Superior temporal gyrus (tissue), 1 donor: Measurements from ENCODE around the gene SSBP2.
"Not testable (repeated sequence)": the region's sequence is repeated elsewhere in the genome, so short reads cannot be mapped to it uniquely, and the experiment has no call there.

Source experiments
- DNase-seq: peaks from one replicate; pipeline ENCODE4 v3.0.0-alpha.2; 2016; ENCODE audit errors: extremely low spot score

Gene SSBP2

DNA sequence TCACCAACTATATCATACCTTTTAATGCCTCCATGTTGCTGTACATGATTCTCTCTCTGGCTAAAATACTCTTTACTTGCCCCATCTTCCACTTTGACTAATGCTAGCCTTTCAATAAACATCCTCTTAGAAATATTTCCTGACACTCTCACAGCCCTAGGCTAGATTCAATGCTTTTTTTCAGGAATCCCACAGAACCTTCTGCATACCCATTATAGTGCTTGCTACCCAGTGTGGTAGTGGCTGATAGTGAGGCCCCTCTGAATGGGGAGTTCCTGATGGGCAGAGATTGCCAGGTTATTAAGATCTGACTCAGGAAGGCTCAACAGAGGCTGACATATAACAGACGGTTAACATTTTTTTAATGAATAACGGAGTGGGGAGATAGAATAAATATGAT lies 11.6 kb downstream of the SSBP2 start:
- no peak for DNase-seq

DNA sequence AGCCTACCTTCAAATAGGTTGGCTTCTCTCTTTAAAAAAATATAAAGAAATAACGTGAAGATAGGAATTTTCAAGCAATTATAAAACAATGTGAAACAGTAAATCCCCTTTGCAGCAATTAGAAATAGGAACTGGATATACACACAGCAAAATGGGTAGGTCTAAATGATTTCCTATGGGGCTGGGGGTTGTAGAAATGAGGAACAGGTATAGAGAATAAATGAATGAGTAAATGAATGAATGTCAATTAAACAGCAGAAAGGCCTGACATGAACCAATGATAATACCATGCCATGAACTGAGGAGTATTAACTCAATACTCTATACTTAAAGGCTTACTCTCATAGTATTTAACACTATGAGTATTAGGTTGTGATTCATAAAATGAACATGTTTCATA lies 21.6 kb downstream of the SSBP2 start:
- DNase-seq: no peak

DNA sequence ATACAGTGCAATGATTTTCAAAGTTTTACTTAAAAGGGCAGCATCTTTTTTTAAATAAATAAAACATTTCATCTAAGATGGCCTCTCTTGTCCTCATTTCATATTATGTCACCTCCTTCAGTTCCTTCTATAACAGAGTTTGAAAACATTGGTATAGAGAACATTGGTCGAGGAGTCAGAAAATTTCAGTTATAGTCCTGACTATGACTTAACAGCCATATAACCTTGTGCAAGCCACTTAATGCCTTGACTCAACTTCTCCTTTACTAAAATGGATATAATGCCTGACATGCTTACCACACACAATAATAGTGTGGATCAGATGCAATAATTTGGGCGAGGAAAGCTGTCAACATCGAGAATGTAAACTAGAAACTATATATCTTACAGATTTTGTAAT lies 22.6 kb downstream of the SSBP2 start:
- no peak for DNase-seq

- no peak for DNase-seq
Measured at GRCh38 chr5:81726297-81726696, 24.6 kb downstream of the SSBP2 start.

DNA sequence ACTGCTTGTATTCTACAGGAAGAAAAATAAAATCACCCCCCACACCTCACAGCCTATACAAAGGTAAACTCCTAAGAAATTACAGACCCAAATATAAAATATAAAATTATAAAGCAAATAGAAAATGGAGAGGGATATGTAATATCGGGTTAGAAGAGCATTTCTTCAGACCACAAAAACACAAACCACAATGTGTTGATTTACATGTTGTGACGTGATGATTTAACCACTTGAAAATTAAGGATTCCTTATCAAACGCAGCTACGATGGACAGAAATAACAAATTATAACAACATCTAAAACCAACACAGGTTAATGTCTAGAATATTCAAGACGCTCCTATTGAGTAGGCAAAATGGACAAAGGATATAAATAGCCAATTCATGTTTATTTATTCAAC lies 26.3 kb downstream of the SSBP2 start:
- DNase-seq: no peak

GRCh38 chr5:81724108-81724507 lies 26.8 kb downstream of the SSBP2 start:
- DNase-seq: no peak

GRCh38 chr5:81721049-81721448 lies 29.8 kb downstream of the SSBP2 start:
- no peak for DNase-seq

- no peak for DNase-seq
Measured at GRCh38 chr5:81719743-81720345, 31.1 kb downstream of the SSBP2 start.

DNA sequence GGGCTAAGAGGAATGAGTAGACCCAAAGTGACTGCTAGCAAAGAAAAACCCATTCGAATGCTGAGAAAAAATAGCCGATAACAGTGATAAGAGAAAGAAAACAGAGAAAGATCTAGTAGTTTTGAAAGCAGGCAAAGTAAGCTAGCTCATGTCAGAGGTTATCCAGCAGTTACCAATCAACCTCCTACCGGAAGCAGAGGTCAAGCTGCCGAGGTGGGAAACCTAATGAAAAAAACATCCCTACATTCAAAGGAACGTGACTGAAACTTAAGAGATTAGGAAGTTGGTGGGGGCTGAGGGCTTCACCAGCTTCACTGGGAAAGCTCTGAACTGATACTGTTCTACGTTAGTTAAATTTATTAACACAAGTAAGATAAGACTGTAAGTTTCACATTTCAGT lies 32.6 kb downstream of the SSBP2 start:
- DNase-seq: no peak

DNA sequence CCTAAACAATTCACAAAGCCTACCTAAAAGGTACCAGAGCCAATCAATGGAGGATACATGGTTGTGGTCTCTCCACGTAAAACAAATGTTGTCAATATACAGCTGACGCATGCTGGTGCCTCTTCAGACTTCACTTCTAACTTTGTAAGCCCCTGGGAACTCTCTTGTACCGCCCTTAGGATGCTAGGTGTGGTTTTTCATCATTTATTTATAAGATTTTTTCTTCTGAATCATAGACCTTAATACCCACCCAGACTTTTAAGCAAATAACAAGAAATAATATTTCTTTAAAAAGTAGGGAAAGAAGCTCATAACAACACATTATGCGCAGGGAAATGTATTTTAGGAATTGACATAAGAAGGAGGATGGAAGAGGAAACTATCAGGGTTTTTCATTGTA lies 33.0 kb downstream of the SSBP2 start:
- DNase-seq: no peak

DNA sequence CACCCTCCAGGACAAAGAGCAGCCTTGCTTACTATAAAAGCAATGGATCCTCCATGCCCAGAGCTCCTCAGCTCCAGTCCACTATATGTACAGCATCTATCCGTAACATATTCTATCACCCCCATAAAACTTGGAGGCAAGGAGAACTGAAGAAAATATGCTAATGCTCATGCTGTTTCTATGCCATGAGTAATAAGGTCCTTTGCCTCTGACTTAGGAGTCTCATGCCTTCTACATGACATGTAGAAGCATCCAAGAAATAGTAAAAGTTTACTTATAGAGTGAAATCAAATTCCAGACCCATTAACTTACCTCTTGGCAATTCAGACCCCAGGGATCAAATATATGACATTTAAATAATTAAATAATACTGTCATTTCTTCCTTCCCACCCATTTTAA lies 33.7 kb downstream of the SSBP2 start:
- DNase-seq: no peak

GRCh38 chr5:81714076-81714475 lies 36.8 kb downstream of the SSBP2 start:
- DNase-seq: not testable (repeated sequence)

DNA sequence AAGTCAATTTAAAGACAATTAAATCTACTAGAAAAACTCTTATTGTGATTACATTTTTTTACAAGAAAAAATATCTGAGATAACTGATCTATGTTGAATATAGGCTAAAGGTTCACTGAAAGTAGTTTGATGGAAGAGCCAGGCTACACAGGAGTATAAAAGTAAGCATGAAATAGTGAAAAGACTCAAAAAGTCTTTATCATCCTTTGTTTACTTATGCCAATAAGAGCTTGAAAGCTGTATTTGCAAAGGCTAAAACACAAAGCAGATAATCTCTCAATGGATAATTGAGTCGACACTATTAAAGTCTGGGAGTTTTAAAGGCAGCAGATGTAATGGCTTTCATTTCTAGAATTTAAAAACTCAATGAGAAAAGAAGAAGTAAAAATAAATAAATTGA lies 42.0 kb downstream of the SSBP2 start:
- DNase-seq: no peak

GRCh38 chr5:81703840-81704239 lies 47.1 kb downstream of the SSBP2 start:
- no peak for DNase-seq

DNA sequence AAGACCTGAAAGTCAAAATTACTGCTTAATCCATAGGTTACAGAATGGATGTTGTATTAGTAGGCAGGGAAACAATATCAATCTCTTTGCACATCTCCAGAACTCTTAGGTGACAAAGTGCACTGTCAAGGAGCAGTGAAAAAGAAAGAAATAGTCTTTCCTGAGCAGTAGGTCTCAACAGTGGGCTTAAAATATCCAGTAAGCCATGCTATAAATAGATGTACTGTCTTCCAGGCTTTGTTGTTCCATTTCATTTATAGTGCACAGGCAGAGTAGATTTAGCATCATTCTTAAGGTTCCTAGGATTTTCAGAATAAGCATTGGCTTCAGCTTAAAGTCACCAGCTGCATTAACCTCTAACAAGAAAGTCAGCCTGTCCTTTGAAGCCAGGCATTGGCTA lies 50.7 kb downstream of the SSBP2 start:
- no peak for DNase-seq

DNA sequence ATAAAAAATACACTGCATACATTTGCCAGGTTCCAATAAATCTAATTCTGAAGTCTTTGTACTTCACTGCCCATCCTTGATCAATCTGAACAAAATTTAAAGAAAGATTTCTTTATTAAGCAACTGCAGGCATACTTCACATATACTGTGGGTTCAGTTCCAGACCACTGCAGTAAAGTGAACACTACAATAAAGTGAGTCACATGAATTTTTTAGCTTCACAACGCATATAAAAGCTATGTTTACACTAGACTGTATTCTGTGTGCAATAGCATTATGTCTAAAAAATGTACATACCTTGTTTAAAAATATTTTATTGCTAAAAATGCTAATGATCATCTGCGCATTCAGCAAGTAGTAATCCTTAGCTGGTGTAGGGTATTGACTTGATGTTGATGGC lies 52.1 kb downstream of the SSBP2 start:
- DNase-seq: no peak

- DNase-seq: no peak
Measured at GRCh38 chr5:81696418-81697397, 54.2 kb downstream of the SSBP2 start.

DNA sequence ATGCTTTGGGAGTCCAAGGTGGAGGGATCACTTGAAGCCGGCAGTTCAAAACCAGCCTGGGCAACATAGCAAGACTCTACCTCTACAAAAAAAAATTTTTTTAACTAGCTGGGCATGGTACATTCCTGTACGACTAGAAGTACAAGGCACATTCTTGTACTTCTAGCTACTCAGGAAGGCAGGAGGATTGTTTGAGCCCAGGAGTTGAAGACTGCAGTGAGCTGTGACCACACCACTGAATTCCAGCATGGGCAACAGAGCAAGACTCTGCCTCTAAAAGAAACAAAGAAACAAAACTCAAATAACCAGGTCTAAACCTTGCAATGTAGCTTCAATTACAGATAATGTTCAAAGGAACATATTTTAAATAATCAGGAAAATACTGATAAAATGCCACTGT lies 56.2 kb downstream of the SSBP2 start:
- no peak for DNase-seq

DNA sequence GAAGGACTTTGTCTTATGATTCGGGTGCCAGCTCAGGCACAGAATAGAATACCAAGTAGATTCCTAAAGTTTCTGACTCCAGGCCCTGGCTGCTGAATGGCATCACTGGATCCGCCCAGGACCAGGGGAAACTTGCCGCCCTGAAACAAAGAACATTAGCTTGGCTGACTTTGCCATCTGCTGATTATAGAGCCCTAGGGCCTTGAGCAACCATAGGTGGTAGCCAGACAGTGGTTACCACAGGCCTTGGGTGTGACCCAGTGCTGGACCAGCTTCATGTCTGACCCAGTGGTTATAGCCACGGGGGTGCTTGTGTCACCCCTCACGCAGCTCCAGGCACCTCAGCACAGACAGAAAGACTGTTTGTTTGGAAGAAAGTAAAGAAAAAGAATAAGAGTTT lies 62.7 kb downstream of the SSBP2 start:
- DNase-seq: no peak

DNA sequence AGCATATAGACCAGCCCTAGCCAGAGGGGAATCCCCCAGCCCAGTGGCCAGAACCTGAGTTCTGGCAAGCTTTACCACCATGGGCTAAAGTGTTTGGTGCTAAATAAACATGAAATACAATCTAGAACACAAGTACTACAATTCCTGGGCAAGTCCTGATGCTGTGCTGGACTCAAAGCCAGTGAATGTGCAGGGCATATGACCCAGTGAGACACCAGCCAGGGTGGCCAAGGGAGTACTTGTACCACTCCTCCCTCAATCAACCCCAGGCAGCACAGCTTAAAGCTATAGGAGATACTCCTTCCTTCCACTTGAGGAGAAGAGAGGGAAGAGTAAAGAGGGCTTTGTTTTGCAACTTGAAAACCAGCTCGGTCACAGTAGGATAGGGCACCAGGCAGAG lies 63.6 kb downstream of the SSBP2 start:
- DNase-seq: no peak

DNA sequence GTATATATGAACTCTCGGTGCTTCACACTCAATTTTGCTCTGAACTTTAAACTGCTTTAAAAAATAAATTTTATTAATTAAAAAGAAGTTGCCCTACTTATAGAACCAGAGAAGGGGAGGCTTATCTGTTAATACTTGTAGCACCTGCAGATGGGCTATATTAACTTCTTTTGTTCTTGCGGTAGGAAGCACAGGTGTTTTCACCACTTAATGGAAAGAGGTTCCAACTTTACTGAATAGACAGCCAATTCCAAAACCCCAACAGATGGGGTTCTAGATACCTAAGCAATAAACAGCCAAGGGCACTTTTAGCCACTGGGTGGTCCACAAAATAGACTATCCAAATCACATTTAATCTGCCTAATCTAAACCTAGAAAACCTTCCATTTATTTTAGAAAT lies 65.4 kb downstream of the SSBP2 start:
- no peak for DNase-seq

DNA sequence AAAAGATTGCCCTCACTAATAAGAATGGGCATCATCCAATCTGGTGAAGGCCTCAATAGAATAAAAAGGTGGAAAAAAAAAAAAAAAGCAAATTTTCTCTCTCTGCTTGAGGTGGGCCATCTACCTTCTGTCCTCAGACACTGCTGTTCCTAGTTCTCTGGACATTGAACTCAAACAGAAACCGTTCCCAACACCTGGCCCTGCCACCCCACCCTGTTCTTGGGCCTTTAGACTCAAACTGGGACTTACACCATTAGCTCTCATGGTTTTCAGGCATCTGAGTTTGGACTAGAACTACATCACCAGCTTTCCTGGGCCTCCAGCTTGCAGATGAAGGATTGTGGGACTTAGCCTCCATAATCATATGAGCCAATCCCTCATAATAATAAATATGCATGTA lies 71.0 kb downstream of the SSBP2 start:
- DNase-seq: no peak

DNA sequence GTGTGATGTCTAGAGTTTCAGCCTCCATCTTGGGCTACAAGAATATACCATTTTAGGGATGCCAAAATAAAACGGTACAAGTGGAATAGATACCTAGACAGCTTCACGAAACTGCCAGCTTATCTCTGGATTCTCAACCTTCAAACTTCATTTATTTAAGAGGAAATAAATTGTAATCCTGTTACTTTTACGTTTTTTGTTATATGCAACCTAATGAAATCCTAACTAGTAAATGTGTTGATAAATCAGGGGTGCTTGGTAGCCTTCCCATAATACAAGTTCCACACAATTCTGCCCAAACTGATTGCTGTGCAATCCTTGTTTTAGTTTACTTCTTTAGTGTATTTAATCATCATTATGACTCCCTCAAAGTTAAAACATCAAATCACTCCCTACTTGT lies 75.5 kb downstream of the SSBP2 start:
- no peak for DNase-seq
